SU-DHL-6 (cell line): ENCODE data around the gene FOCAD.

Source experiments
- CTCF ChIP-seq: fragments of 200-600 bp; sonication (generic); IDR thresholded peaks from one replicate; pipeline ENCODE4 v1.5.1; 2017; ENCODE audit warnings: antibody characterized with exemption, mild to moderate bottlenecking, low read length, moderate library complexity; ENCODE audit not compliant: insufficient read depth, poor library complexity, severe bottlenecking
- EZH2phosphoT487 ChIP-seq: fragments of 200-600 bp; sonication (generic), shearing (Covaris generic); conservative IDR thresholded peaks from 2 replicates; pipeline ENCODE4 v1.6.1; 2018; ENCODE audit warnings: mild to moderate bottlenecking, antibody characterized with exemption, low read length, moderate library complexity, mixed read lengths

DNA sequence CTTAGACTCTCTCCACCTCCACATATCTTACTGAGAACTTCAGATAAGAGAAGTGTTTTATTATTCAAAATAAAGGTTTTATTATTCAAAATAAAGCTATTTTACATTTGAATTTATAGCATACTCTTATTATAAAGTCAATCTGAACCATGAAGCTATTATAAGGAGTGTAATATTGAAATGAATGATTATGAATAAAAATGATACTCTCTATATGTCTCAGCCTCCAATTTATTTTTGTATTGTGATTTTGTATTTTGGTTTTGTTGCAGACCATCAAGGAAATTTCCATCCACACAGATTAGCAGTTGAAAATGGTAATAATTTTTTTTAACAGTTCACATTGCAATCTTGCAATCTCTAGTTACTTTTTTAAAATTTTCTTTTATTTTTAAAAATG is 10.2 kb downstream of the FOCAD start:
- no peak for TF ChIP-seq CTCF
- no peak for TF ChIP-seq EZH2phosphoT487
